HG02981 (cell line): ENCODE measurements around the gene ZNF532.

Source experiments
- ATAC-seq: cut with Tn5 transposase; IDR thresholded peaks from one replicate; pipeline ENCODE4 v1.9.1; 2021; ENCODE audit warnings: mild to moderate bottlenecking, moderate library complexity; ENCODE audit not compliant: unreplicated experiment

Gene ZNF532

GRCh38 chr18:59033359-59033758 lies 168.7 kb downstream of the ZNF532 start:
- ATAC-seq = no peak

GRCh38 chr18:59033974-59034373 lies 169.3 kb downstream of the ZNF532 start:
- ATAC-seq = no peak

- ATAC-seq = no peak
Observed at GRCh38 chr18:59035591-59035990, 170.9 kb downstream of the ZNF532 start.
